ENCODE measurements around the gene NOS1AP. TPM values are rescaled to one million over a fixed set of nuclear protein-coding genes. Genes with fewer than 3 reads are reported as not detected.

NOS1AP gene
- total RNA-seq, 5 donors from 2014 or later (not counting 1 experiment from before 2014, with no cell fraction given): 0.07 to 0.16 (median 0.09) TPM; not detected in 2

DNA sequence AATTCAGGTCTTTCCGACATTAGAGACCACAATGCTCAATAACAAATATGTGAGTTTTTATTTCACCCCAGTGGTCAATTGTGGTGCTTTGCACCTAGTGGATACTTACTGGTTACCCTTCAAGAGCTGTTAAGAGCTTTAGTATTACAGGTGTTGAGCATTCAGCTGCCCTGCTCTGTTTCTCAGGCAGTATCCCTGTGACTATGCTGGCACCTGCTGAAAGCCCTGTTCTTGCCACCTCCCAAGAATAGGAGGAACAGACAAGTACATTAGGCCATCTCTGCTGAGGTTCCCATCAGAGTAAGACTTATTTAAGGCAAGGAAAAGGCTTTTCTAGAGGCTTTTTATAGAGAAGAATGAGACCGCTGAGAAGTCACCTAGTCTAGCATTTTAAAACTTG lies 60.8 kb downstream of the NOS1AP start:
- H3K4me1 ChIP-seq (ENCODE audit: control insufficient read depth in 1 of 2, extremely low read depth in 1 of 2, insufficient read depth in 2 of 2, low read length in 2 of 2): no peaks in the 10 kb centered on the region
- no peak for ATAC-seq (replicated peaks in 1 of 4)
- no peaks in the 10 kb centered on the region for H3K4me1 Mint-ChIP-seq
- no peak overlapping the region for H3K4me3 ChIP-seq (ENCODE audit: control insufficient read depth in 1 of 2, extremely low read depth in 1 of 2, low read length in 1 of 2)
- no peak overlapping the region for H3K27ac Mint-ChIP-seq
- H3K27me3 ChIP-seq (replicated peaks in 1 of 2; ENCODE audit: control insufficient read depth in 2 of 2, extremely low read depth in 1 of 2, insufficient read depth in 2 of 2, low read length in 1 of 2): no peaks in the 10 kb centered on the region
- no peaks in the 10 kb centered on the region for H3K36me3 Mint-ChIP-seq
- POLR2A ChIA-PET: no interaction called here
- peaks cover 39 to 52% of the 10 kb centered on the region in 2 donors for H3K27me3 Mint-ChIP-seq
- H3K9me3 Mint-ChIP-seq: peaks cover 0 to 4% (median 0%) of the 10 kb centered on the region in 3 donors
- 100% methylated on average over 1 of the region's 2 CpGs for WGBS (ENCODE audit: insufficient coverage)
- CTCF ChIA-PET: no interaction called here
- no peaks in the 10 kb centered on the region for H3K9me3 ChIP-seq
- no peak for DNase-seq
- no peak overlapping the region for H3K4me3 Mint-ChIP-seq
- no peak overlapping the region for H3K27ac ChIP-seq (ENCODE audit: low read length)
- no peaks in the 10 kb centered on the region for H3K36me3 ChIP-seq (ENCODE audit: control insufficient read depth in 2 of 2, extremely low read depth in 1 of 2, insufficient read depth in 1 of 2, low read length in 1 of 2)

DNA sequence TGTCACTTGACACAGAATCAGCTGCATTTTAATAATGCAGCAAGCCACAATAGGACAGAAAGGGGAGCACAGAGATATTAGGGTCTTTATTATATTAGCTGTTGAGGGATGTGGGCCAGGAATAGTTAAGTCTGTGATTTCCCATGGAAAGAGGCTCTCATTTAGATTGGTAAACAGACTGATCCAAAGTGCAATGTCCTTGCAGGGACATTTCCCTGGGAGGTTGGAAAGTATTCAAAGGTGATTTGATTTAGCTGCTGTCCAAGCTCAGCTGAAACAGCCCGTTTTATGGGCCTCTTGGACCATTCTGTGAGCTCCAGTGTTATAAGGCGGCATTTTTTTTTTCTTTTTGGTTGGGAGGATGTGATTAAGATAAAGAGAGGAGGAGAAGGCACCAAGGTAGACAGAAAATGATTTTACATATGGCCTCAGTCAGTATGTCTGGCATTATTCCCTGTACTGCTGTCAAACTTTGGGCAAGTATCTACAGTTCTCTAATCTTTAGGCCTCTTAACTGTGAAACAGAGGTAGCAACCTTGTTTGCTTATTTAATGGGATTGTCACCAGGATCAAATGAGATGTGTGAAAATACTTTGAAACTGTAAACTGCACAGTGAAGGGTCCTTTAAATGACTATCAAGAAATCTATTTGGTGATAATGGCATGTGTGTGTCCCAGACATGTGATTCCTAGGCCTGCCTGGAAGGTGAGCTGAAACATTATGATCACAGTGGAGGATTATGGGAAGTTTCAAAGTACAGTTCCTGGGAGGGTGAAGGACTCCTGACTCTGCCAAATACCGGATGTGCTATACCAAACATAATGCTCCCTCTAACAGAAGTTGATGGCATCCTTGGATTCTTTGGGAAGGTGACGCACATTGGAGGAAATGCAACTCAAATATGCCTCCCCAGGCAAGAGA lies 62.2 kb downstream of the NOS1AP start:
- H3K27ac ChIP-seq (ENCODE audit: low read length): no peak overlapping the region
- CTCF ChIA-PET: no interaction called here
- POLR2A ChIA-PET: no interaction called here
- ATAC-seq (replicated peaks in 1 of 4) (no peak), DNase-seq (no peak)
- H3K4me3 Mint-ChIP-seq: no peak overlapping the region
- H3K36me3 ChIP-seq (ENCODE audit: control insufficient read depth in 2 of 2, extremely low read depth in 1 of 2, insufficient read depth in 1 of 2, low read length in 1 of 2): no peaks in the 10 kb centered on the region
- 17% methylated on average over 1 of the region's 4 CpGs for WGBS (ENCODE audit: insufficient coverage)
- H3K4me1 Mint-ChIP-seq: no peaks in the 10 kb centered on the region
- no peaks in the 10 kb centered on the region for H3K9me3 ChIP-seq
- H3K27me3 Mint-ChIP-seq: peaks cover 38 to 45% of the 10 kb centered on the region in 2 donors
- no peak overlapping the region for H3K27ac Mint-ChIP-seq
- no peaks in the 10 kb centered on the region for H3K9me3 Mint-ChIP-seq
- H3K36me3 Mint-ChIP-seq: no peaks in the 10 kb centered on the region
- no peaks in the 10 kb centered on the region for H3K27me3 ChIP-seq (replicated peaks in 1 of 2; ENCODE audit: control insufficient read depth in 2 of 2, extremely low read depth in 1 of 2, insufficient read depth in 2 of 2, low read length in 1 of 2)
- H3K4me1 ChIP-seq (ENCODE audit: control insufficient read depth in 1 of 2, extremely low read depth in 1 of 2, insufficient read depth in 2 of 2, low read length in 2 of 2): no peaks in the 10 kb centered on the region
- H3K4me3 ChIP-seq (ENCODE audit: control insufficient read depth in 1 of 2, extremely low read depth in 1 of 2, low read length in 1 of 2): no peak overlapping the region

DNA sequence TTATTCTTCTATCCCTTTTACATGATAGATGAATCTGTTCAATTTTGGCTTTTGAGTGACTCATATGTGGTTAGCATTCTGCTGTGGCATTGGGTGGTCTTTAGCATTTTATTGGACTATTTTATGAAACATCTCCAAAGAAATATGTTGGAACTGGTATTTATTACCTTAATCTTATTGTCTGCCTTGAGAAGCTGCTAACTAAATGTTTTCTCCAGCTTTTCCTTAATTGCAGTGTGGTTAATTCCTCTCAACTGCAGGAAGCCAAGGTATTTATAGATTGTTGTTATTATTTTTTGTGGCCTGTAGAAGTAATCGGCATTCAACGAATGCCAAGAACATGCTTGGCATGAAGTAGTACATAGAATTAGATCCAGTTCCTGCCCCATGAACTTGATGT lies 64.1 kb downstream of the NOS1AP start:
- Histone ChIP-seq H3K4me3 (ENCODE audit: control insufficient read depth in 1 of 2, extremely low read depth in 1 of 2, low read length in 1 of 2) (no peak overlapping the region), H3K27me3 (replicated peaks in 1 of 2; ENCODE audit: control insufficient read depth in 2 of 2, extremely low read depth in 1 of 2, insufficient read depth in 2 of 2, low read length in 1 of 2) (peaks cover 0 to 3% of the 10 kb centered on the region in 2 experiments), H3K36me3 (ENCODE audit: control insufficient read depth in 2 of 2, extremely low read depth in 1 of 2, insufficient read depth in 1 of 2, low read length in 1 of 2) (no peaks in the 10 kb centered on the region), H3K4me1 (ENCODE audit: control insufficient read depth in 1 of 2, extremely low read depth in 1 of 2, insufficient read depth in 2 of 2, low read length in 2 of 2) (no peaks in the 10 kb centered on the region), H3K27ac (ENCODE audit: low read length) (no peak overlapping the region), H3K9me3 (no peaks in the 10 kb centered on the region)
- H3K4me1 Mint-ChIP-seq: no peaks in the 10 kb centered on the region
- H3K4me3 Mint-ChIP-seq: no peak overlapping the region
- ChIA-PET CTCF (no interaction called here), POLR2A (no interaction called here)
- ATAC-seq (replicated peaks in 1 of 4): no peak
- no peaks in the 10 kb centered on the region for H3K9me3 Mint-ChIP-seq
- no peak overlapping the region for H3K27ac Mint-ChIP-seq
- no CpG with 5 or more reads among the region's 2 CpGs for WGBS (ENCODE audit: insufficient coverage)
- no peak for DNase-seq
- H3K27me3 Mint-ChIP-seq: peaks cover 41 to 45% of the 10 kb centered on the region in 2 donors
- H3K36me3 Mint-ChIP-seq: no peaks in the 10 kb centered on the region

DNA sequence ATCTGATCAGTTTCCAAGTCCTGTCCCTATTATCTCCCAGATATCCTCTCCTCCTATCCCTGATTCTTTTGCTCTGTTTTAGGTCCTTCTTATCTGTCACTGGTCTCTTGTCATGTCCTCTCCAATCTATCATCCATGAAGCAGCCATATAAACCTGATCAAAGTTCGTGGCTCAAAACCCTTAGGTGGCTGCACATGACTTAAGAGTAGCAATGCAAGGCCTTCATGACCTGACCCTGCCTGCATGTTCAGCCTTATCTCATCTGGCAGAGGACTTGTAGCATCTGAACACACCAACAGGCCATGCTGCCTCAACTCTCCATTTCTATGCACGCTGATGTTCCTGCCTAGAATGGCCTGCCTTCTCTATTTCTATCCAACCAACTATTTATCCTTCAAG lies 65.2 kb downstream of the NOS1AP start:
- no peaks in the 10 kb centered on the region for H3K4me1 Mint-ChIP-seq
- no peak overlapping the region for H3K4me3 ChIP-seq (ENCODE audit: control insufficient read depth in 1 of 2, extremely low read depth in 1 of 2, low read length in 1 of 2)
- H3K4me1 ChIP-seq (ENCODE audit: control insufficient read depth in 1 of 2, extremely low read depth in 1 of 2, insufficient read depth in 2 of 2, low read length in 2 of 2): no peaks in the 10 kb centered on the region
- no peaks in the 10 kb centered on the region for H3K9me3 Mint-ChIP-seq
- peaks cover 38 to 41% of the 10 kb centered on the region in 2 donors for H3K27me3 Mint-ChIP-seq
- no peak overlapping the region for H3K4me3 Mint-ChIP-seq
- H3K36me3 ChIP-seq (ENCODE audit: control insufficient read depth in 2 of 2, extremely low read depth in 1 of 2, insufficient read depth in 1 of 2, low read length in 1 of 2): no peaks in the 10 kb centered on the region
- H3K27ac ChIP-seq (ENCODE audit: low read length): no peak overlapping the region
- POLR2A ChIA-PET: no interaction called here
- H3K9me3 ChIP-seq: no peaks in the 10 kb centered on the region
- CTCF ChIA-PET: no interaction called here
- no peak for ATAC-seq (replicated peaks in 1 of 4)
- no peaks in the 10 kb centered on the region for H3K36me3 Mint-ChIP-seq
- no peak overlapping the region for H3K27ac Mint-ChIP-seq
- peaks cover 0 to 5% of the 10 kb centered on the region in 2 experiments for H3K27me3 ChIP-seq (replicated peaks in 1 of 2; ENCODE audit: control insufficient read depth in 2 of 2, extremely low read depth in 1 of 2, insufficient read depth in 2 of 2, low read length in 1 of 2)
- DNase-seq: no peak
- 40% methylated on average over 1 of the region's 2 CpGs for WGBS (ENCODE audit: insufficient coverage)

DNA sequence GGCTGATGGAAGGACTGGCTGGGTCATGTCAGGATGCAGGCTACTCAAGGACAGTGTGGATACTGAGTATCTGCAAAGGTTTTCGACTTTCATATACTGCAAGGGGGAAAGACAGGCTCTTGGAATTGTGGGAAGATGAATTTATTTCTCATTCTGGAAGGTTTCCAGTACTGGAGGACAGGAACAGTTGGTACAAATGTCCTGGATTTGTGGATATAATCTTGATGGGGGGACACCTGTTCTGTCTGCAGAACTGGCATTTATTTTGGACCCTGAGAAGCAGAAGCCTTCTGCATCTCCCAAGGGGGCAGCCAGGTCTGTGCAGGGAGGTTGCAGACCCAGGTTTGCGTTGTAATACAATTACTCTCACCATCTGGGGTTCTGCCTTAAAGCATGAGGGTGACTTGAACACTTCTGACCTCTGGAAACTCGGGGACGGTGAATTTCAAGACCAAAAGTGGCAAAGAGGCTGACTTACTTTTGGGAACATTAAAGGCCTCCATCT lies 65.8 kb downstream of the NOS1AP start:
- H3K9me3 Mint-ChIP-seq: no peaks in the 10 kb centered on the region
- WGBS (ENCODE audit: insufficient coverage): 91% methylated on average over 1 of the region's 4 CpGs
- ChIA-PET POLR2A (no interaction called here), CTCF (no interaction called here)
- ATAC-seq (replicated peaks in 1 of 4): no peak
- DNase-seq: no peak
- H3K27me3 Mint-ChIP-seq: peaks cover 33 to 36% of the 10 kb centered on the region in 2 donors
- Histone ChIP-seq H3K4me3 (ENCODE audit: control insufficient read depth in 1 of 2, extremely low read depth in 1 of 2, low read length in 1 of 2) (no peak overlapping the region), H3K27ac (ENCODE audit: low read length) (no peak overlapping the region), H3K36me3 (ENCODE audit: control insufficient read depth in 2 of 2, extremely low read depth in 1 of 2, insufficient read depth in 1 of 2, low read length in 1 of 2) (no peaks in the 10 kb centered on the region), H3K4me1 (ENCODE audit: control insufficient read depth in 1 of 2, extremely low read depth in 1 of 2, insufficient read depth in 2 of 2, low read length in 2 of 2) (no peaks in the 10 kb centered on the region), H3K9me3 (no peaks in the 10 kb centered on the region), H3K27me3 (replicated peaks in 1 of 2; ENCODE audit: control insufficient read depth in 2 of 2, extremely low read depth in 1 of 2, insufficient read depth in 2 of 2, low read length in 1 of 2) (peaks cover 0 to 8% of the 10 kb centered on the region in 2 experiments)
- no peaks in the 10 kb centered on the region for H3K4me1 Mint-ChIP-seq
- no peaks in the 10 kb centered on the region for H3K36me3 Mint-ChIP-seq
- no peak overlapping the region for H3K4me3 Mint-ChIP-seq
- H3K27ac Mint-ChIP-seq: no peak overlapping the region

DNA sequence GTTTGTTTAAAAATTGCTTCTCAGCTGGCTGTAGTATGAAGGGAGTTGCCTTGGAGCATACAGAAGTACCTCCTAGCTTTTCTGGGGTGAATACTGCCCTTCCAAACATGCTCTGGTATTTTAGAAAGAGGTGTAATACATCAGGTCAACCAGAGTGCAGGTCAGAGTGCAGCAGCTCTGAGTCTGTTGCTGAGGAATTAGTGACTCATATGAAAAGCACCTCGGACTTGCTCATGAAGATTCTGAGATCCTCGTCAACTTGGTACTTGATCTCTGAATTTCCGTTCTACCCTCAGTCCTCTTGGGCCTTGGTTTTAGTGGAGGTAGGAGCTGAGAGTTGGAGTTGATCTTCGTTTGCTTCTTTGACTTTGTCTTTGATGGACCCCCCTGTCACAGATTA lies 67.3 kb downstream of the NOS1AP start:
- CTCF ChIA-PET: no interaction called here
- DNase-seq: no peak

More for the DNA sequence above, 67.3 kb downstream of the NOS1AP start:
- Mint-ChIP-seq H3K4me3 (no peak overlapping the region), H3K4me1 (no peaks in the 10 kb centered on the region), H3K9me3 (no peaks in the 10 kb centered on the region), H3K36me3 (no peaks in the 10 kb centered on the region), H3K27ac (no peak overlapping the region), H3K27me3 (peaks cover 34 to 35% of the 10 kb centered on the region in 2 donors)
- 83% methylated on average over 2 of the region's 4 CpGs for WGBS (ENCODE audit: insufficient coverage)
- H3K36me3 ChIP-seq (ENCODE audit: control insufficient read depth in 2 of 2, extremely low read depth in 1 of 2, insufficient read depth in 1 of 2, low read length in 1 of 2): no peaks in the 10 kb centered on the region
- H3K27ac ChIP-seq (ENCODE audit: low read length): no peak overlapping the region
- H3K27me3 ChIP-seq (replicated peaks in 1 of 2; ENCODE audit: control insufficient read depth in 2 of 2, extremely low read depth in 1 of 2, insufficient read depth in 2 of 2, low read length in 1 of 2): peaks cover 0 to 8% of the 10 kb centered on the region in 2 experiments
- no peaks in the 10 kb centered on the region for H3K4me1 ChIP-seq (ENCODE audit: control insufficient read depth in 1 of 2, extremely low read depth in 1 of 2, insufficient read depth in 2 of 2, low read length in 2 of 2)
- no peaks in the 10 kb centered on the region for H3K9me3 ChIP-seq
- ATAC-seq (replicated peaks in 1 of 4): no peak
- POLR2A ChIA-PET: no interaction called here
- no peak overlapping the region for H3K4me3 ChIP-seq (ENCODE audit: control insufficient read depth in 1 of 2, extremely low read depth in 1 of 2, low read length in 1 of 2)

Measured in T-cell (primary cell).